Stimulated activated CD4-positive, alpha-beta T cell treated with anti-CD3 and anti-CD28 coated beads, Interleukin-4, amount 100 ng/mL, for 4 hours (primary cell): Measurements from ENCODE around the gene PNPLA1.
A peak's percentile ranks its signal among the peaks of the same experiment; 100 is the strongest.
"Not testable (repeated sequence)": the region's sequence is repeated elsewhere in the genome, so short reads cannot be mapped to it uniquely, and the experiment has no call there.

ENCODE experiments used
- DNase-seq, 2 experiments: peaks; one replicate each; pipeline ENCODE4 v3.0.0-alpha.2; 2020

Gene PNPLA1

DNA sequence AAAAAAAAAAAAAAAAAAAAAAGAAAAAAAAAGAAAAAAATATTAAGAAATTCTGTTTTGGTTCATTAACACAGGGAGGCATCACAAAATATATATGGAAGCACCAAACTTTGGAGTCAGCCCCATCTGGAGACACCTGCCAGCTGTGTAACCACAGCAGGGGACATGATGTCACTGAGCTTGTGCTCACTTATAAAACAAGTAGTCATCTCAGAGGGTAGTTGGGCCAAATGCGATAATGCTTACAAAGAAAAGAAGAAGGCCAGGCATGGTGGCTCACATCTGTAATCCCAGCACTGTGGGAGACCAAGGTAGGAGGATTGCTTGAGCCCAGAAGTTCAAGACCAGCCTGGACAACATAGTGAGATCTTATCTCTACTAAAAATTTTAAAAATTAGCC lies 68.0 kb downstream of the PNPLA1 start:
- no peak for DNase-seq

DNA sequence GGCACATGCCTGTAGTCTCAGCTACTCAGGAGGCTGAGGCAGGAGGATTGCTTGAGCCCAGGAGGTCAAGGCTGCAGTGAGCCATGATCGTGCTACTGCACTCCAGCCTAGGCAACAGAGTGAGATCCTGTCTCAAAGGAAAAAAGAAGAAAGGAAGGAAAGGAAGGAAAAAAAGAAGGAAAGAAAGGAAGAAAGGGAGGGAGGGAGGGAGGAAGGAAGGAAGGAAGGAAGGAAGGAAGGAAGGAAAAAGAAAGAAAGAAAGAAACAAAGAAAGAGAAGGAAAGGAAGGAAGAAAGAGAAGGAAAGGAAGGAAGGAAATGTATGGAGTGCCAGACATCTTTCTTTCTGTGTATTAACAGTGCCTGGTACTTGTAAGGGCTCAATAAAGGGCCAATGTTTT lies 68.4 kb downstream of the PNPLA1 start:
- DNase-seq = not testable (repeated sequence)

DNA sequence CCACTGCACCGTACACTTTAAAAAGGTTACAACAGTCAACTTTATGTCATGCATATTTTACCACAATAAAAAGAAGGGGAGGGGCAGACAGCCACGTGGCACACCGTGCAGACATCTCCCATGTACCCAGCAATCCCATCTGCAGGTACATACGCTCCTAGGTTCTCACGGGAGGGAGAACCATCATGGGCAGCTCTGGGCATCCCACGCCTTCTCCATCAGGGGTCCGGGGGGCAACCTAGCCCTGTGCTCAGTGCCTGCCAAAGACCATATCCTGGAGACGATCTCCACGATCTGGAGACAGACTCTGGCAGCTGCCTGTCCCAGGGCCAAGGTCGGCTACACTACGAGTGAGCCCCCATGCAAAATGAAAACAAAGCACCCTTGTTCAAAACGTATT lies 69.3 kb downstream of the PNPLA1 start:
- DNase-seq = no peak

DNA sequence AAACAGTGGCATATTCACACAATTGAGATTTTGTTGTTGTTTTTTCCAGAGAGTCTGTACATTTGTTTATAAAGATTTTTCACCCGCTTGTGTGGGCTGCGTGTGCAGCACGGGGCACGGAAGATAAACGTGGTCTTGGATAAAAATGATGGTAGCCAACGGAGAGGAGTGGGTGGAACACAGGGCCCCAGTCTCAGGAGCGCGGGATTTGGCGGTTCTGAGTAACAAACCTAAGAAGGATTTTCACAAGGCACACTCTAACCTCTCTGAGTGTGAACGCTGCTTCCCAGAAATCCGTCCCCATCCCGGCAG lies 70.4 kb downstream of the PNPLA1 start:
- no peak for DNase-seq

DNA sequence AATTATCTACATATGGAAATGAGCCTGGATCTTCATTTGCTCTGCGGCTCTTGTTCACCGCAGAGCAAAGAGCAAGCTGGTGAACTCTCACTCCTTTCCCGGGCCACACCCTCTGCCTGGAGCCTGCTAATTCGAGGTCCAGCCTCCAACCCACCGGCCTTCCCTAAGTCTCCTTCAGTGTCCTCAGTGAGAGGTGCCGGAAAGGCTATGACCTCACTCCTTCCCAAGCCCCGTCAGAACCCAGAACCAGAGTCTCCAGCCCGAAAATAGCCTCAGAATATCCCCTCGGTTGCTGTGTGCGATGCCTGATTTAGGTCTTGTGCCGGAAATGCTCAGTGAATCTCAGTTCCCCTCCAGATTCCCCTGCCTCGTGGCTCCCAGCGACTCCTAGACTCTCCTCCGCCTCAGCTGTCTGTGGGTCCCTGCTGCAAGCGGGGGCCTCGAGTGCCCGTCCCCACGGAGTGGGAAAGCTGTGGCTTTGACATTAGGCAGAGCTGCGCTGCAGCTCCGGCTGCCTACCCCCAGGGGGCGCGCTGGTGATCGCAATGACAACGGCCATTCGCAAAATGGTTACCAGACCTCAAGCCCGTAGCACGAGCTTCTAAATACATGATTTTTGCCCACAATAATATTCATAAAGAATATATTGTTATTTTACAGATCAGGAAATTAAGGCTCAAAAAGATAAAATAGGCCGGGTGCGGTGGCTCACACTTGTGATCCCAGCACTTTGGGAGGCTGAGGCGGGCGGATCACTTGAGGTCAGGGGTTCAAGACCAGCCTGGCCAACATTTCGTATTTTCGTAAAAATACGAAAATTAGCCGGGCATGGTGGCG lies 71.0 kb downstream of the PNPLA1 start:
- peak; percentile 60 to 73 for DNase-seq

DNA sequence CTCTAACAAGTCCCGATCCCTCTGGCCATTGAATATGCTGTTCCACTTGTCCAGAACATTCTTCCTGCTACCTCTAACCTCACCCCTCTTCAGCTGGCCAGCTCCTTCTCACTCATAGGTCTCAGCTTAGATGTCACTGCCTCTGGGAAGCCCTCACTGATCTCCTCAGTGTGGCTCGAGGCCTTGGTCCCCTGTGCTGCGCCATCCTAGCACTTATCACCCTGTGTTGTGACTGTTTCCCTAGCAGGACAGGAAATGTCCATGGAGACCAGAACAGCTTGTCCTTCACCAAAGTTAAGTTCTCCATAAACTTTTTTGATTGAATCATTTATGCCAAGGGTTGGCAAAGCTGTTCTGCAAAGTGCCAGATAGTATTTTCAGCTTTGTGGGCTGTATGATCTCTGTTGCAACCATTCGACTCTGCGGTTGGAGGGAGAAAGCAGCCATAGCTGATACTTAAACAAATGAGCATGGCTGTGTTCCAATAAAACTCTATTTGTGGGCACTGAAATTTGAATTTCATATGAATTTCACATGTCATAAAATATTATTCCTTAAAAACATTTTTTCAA lies 73.3 kb downstream of the PNPLA1 start:
- no peak for DNase-seq

DNA sequence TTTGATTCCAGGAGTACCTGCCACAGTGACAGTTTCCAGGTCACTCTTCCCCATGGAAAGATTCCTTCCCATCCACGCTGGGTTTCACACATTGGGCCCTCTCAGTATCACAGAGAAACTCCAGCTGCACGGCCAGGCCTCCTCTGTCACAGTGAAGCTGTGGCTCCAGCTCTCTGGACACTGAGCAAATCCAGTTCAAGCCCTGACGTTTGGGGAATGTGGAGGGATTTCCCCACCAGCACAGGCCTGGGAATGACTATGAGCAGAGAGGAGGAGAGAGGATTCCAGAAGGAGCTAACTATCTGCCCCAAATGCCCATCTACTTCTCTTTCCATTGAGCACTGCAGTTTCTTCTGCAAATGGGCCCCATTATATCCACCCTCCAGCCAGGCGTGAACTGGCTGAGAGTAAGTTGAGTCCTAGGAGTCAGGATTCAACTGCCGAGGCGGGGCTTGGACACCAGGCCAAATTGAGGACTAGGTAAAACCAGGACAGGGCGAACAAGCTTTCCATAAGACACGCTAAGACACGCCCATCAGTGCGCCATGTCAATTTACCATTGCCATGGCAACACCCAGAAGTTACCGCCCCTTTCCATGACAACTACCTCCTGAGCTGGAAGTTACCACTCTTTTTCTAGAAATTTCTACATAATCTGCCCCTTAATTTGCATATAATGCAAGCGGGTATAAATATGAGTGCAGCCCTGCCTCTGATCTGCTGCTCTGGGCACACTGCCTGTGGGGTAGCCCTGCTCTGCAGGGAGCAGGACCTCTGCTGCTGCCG lies 76.0 kb downstream of the PNPLA1 start:
- DNase-seq = no peak

DNA sequence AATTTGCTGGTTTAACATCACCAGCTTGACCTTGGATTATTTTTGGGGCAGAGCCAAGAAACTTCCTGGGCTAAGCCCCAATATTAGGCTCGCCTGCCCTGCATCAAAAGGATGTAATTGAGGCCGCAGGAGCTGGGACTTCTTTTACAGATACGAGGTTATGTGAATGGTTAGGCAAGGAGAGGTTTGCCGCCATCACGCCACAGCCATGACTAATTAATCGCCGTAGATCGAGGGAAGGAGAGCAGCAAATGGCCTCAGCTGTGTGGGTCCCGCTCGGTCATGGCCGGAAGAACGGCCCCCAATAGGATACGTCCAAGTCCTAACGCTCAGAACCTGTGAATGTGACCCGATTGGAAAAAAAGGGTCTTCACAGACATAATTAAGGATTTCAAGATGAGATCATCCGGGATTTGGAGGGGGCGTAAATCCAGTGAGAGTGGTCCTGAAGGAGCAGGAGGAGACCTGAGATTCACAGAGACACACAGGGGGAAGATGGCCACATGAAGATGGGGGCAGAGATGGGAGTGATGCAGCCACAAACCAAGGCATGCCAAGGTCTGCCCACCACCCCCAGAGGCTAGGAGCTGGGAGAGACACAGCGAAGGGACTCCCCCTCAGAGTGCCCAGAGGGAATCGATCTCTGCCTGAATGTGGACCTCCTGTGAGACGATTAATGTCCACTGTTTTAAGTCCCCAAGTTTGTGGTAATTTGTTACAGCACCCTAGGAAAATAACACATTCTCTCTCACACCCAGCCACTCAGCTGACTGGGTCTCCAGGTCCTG lies 76.8 kb downstream of the PNPLA1 start:
- no peak for DNase-seq

DNA sequence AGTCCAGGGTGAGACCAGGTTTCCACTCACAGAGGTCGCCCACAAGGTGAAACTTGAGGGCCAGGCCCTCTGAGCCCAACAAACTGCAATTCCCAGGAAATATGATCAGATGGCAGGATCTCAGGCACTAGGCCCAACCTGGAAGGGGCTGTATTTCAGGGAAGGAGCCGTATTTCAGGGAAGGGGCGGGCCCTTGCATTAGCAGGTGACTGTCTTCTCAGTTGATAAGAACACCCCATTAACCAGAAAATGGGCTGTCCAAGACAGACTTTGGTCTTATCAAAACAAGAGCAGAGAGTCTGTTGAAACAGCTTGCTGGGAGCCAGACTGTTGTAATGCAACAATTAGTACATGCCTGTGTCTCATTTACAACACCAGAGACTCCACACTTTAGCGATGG lies 77.8 kb downstream of the PNPLA1 start:
- DNase-seq = no peak

DNA sequence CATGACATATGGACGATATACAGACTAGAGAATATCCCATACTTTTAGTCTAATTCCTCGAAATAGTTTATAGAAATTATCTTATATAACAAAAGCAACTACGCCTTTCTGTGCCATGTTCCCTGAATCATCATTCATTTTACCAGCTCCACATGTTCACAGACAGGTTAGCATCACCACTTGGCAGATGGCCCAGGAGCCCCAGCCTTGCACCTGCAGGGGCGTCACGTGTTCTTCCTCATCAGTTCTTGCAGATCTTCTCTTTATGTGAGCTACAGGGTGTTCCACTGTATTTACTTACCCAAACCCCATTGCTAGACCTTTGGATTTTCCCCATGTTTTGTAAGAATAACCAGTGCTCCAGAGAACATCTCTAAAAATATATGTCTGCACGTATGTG lies 79.4 kb downstream of the PNPLA1 start:
- DNase-seq = no peak

DNA sequence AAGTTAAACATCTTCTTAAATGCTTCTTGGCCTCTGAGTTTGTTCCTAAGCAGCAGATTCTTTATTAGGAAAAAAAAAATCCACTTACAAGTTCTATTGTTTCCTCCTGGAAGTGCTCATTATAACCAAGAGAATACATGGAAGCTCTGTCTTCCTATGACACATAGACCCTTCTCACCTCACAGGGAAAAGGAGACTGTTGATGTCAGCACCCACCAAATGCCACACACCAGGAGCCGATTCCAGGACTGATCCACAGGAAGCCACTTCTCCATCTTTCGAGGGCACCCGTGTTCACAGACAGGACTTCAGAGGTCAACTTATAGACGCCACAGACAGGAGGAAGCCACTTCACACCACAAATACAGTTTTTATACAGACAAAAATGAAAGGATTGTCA lies 80.2 kb downstream of the PNPLA1 start:
- no peak for DNase-seq

DNA sequence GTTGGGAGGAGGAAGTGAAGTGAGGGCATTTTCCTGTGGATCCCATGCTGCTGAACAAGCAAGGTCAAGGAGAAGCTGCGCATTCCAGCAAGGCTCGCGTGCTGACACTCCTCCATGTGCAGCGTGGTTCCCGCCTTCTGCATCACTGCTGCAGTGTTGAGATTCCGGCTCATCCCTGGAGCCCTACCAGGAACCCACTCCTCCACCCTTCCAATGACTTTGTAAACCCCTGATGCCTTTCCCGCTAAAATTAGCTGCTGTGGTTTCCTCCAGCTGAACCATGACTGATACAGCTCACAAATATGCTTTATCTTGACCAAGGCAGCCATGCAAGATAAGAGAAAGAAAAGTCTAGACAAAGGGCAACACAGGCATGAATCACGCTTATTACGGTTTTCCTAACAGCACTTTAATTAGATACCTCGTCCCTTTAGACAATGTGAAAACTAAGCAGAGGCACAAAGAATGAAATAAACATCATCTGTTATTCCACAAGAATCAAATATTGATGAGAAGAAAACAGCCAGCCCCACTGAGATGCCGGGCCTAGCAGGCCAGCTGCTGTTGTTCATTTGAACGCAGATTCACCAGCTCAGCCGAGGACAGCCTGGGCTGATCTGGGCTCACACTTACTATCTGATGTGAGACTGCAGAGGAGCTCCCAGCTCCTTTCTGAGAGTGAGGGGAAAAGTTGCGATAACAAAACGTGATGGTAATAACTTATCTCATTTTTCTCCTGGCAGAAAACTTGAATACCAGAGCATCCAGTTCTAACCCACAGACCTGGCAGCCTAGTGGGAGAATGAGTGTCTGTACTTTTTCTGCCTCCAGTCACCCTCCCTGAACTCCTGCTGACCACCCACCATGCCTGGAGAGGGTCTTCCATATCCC lies 81.1 kb downstream of the PNPLA1 start:
- no peak for DNase-seq

DNA sequence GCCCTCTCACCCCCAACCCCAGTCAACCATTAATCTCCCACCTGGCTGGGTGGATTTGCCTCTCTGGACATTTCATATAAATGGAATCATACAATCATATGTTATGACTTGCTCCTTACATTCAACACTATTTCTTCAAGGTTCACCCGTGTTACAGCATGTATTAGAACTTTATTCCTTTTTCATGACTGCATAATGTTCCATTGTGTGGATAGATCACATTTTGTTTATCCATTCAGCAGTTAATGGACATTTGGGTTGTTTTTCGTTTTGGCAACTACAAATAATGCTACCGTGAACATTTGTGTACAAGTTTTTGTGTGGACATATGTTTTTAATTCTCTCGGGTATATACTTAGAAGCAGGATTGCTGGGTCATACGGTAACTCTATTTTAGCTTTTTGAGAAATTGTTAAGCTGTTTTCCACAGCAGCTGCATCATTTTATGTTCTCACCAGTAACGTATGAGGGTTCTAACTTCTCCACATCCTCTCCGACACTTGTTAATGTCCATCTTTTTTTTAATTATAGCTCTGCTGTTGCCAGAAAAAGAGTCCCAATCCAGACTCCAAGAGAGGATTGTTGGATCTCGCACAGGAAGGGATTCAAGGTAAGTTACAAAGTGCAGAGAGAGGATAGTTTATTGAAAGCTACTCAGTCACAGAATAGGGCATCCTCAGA lies 82.8 kb downstream of the PNPLA1 start:
- DNase-seq = no peak

DNA sequence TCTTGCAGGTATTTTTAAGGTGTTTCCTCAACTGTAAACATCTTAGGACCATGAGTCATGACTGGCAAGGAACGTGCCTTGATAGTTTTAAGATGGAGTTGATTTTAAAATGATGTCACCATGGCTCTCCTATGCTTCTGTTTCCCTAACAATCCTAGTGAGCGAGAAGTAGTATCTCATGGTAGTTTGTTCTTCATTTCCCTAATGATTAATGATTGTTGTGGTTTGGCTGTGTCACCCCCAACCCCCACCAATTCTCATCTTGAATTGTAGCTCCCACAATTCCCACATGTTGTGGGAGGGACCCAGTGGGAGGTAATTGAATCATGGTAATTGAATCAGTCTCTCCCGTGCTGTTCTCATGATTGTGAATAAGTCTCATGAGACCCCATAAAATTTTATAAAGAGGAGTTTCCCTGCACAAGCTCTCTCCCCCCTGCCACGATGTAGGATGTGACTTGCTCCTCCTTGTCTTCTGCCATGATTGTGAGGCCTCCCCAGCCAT lies 83.6 kb downstream of the PNPLA1 start:
- DNase-seq = no peak

DNA sequence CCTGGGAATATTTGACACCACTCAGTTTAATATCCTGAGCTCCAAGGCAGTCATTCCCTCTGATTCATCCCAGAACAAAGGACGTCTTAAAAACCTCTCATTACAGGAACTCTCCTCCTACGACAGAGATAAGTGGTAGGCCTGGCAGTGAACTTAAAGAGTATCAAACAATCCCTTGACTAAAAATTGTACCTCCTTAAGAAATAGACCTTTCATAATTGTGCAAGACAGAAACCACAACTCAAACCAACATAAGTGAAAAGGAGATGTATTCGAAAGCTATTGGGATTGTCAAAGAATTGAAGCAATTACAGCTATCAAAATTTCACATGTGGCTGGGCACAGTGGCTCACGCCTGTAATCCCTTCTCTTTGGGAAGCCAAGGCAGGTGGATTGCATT lies 86.0 kb downstream of the PNPLA1 start:
- no peak for DNase-seq

DNA sequence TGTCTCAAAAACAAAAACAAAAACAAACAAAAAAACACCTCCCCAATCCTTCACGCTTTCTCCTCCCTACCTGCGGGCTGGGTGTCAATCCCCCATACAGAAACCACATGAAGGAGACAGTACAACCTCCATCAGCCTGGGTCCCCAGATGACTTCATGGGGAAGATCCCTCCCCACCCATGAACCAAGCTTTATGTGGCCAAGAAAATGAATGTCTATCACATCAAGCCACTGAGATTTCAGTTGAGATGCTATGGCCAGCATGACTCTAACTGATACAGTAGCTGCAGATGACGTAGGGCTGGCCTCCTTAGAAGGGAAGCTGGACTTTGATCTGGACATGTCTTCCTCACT lies 88.0 kb downstream of the PNPLA1 start:
- DNase-seq = no peak
